OCI-M2 (cell line): ENCODE measurements around the gene PPP1R14C.
"Not testable (repeated sequence)": the region's sequence is repeated elsewhere in the genome, so short reads cannot be mapped to it uniquely, and the experiment has no call there.

Experiments
- DNase-seq: peaks from one replicate; lab custom pipeline; 2025; ENCODE audit not compliant: unreplicated experiment; lab: John Stamatoyannopoulos, UW

Gene PPP1R14C

GRCh38 chr6:150212778-150213177, 69.9 kb downstream of the PPP1R14C start:
- DNase-seq: no peak

- DNase-seq: no peak
Measured at GRCh38 chr6:150213301-150213700, 70.5 kb downstream of the PPP1R14C start.

DNA sequence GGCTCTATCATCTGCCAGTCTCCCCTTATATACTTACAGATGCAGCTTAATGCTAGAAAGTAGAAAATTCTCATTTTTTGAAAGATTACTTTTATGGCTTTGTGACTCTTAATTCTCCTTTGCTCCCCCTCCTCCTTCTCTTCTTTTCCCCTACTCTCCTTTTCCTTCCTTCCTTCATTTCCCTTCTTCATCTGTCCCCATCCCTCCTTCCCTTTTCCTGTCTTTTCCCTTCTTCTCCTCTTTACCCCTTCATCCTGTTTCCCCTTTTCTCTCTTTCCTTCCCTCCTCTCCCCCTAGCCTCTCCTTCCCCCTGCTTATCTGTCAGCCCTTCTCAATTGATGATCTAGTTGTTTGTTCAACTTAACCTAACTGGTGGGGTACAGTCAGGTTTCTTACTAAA, 71.5 kb downstream of the PPP1R14C start:
- no peak for DNase-seq

DNA sequence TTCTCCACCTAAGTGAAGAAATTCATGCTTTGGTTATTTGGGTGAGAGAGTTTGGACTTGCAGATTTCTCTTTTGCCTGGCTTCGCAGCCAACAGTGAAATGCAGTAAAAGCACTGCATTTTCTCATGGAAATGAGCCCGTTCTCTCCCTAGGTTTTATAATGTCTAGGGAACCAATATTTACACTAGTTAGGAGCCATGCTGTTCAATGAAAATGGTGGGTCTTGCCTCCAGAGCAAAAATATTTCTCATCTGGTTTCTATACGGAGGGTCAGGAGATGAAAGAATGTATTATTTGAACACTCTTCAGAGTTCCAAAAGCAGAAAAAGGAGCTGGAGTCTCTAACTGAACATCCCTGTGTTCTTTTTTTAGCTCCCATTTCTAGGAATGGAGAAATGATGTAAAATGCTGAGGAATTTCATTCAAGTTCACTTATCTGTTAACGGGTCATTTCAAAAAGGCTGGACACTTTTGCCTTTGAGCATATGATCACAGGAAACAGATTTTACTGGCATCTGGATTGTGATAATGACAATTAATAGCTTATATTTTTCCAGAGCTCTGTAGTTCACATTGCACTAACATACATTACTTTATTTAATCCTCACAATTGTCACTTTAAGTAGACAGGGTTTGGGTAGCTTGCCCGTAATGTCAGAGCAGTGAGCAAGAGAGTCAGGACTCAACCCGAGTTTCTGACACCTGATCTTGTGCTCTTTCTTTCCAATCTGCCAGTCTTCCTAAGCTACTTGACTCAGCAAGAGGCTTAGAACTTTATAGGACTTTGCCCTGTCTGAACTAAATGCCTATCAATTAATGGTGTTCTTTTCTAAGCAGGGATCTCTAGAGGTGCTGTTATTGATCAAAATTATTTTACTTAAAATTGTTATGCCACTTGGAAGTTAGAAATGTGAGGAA, 78.0 kb downstream of the PPP1R14C start:
- no peak for DNase-seq

DNA sequence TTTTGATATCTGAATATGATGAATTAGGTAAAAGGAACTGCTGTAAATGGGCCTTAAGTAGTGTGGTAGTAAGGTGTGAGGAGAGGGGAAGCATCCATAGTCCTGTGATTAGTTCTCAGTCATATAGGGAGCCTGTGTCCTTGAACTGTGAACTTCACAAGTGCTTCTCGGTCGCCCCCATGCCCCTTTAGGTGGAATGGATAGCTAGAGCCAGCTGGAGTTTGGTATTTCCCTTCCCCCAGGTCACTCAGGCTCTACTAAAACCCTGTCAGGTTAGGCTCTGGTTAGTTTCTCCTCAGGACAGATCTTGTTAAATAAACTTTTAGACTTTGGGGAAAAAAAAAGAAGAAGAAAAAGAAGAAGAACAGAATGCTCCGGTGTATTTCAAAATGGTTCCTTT, 82.0 kb downstream of the PPP1R14C start:
- no peak for DNase-seq

GRCh38 chr6:150227281-150227680, 84.4 kb downstream of the PPP1R14C start:
- no peak for DNase-seq

GRCh38 chr6:150228072-150228733, 85.4 kb downstream of the PPP1R14C start:
- no peak for DNase-seq

- no peak for DNase-seq
Measured at GRCh38 chr6:150229436-150230163, 86.8 kb downstream of the PPP1R14C start.

- no peak for DNase-seq
Measured at GRCh38 chr6:150230164-150230561, 87.3 kb downstream of the PPP1R14C start.

GRCh38 chr6:150230832-150231524, 88.1 kb downstream of the PPP1R14C start:
- DNase-seq: no peak

DNA sequence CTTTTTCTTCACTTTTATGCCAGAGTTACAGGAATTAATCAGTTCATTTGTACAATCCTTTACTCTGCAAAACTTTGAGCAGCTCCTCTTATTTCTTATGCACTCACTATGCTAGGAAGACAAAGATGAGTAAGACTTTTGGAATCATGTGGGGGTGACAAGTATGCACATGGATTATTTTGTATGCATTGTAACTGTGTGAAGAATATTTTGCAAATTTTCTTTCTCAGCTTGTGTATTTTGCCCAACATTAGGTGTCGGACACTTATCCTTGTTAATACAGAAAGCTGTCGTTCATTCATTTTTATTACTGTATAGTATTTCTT, 88.6 kb downstream of the PPP1R14C start:
- no peak for DNase-seq

- DNase-seq: no peak
Measured at GRCh38 chr6:150233843-150234269, 91.0 kb downstream of the PPP1R14C start.

DNA sequence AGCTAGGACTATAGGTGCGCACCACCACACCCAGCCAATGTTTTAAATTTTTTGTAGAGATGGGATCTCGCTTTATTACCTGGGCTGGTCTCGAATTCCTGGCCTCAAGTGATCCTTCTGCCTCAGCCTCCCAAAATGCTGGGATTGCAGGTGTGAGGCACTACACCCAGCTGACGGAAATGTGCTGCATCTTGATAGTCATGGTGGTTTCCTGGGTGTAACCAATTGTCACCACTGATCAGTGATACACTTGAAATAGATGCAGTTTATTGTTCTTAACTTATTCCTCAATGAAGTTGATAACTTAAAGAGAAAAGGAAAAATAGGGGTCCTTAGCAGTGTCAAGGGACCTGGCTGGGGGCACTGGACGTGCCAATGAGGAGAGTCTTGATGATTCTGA, 92.4 kb downstream of the PPP1R14C start:
- no peak for DNase-seq

DNA sequence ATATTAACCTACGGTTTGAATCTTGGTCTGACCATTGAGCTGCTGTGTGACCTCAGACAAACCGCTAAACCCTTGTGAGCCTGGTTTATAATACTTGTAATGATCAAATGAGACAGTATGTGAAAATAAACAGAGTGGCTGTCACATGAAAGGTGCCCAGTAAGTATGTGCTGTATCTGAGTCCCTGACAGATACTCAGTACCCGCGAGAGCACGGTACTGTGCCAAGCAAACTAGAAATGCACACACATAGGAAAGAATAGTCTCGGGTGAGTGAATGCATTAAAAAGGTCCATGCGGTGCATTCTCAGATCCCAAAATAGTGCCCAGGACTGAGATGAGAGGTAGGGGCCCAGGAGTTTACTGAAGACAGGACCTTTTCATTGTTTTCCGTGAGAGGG, 93.3 kb downstream of the PPP1R14C start:
- no peak for DNase-seq

- no peak for DNase-seq
Measured at GRCh38 chr6:150236544-150236943, 93.7 kb downstream of the PPP1R14C start.

- no peak for DNase-seq
Measured at GRCh38 chr6:150237626-150238025, 94.8 kb downstream of the PPP1R14C start.

- no peak for DNase-seq
Measured at GRCh38 chr6:150238336-150238741, 95.5 kb downstream of the PPP1R14C start.

- no peak for DNase-seq
Measured at GRCh38 chr6:150238846-150239407, 96.1 kb downstream of the PPP1R14C start.

- not testable (repeated sequence) for DNase-seq
Measured at GRCh38 chr6:150241756-150242155, 98.9 kb downstream of the PPP1R14C start.

GRCh38 chr6:150243620-150244314, 100.9 kb downstream of the PPP1R14C start:
- no peak for DNase-seq
